Measurements from ENCODE around the gene KCNIP4. TPM values are rescaled to one million over a fixed set of nuclear protein-coding genes. Genes with fewer than 3 reads are reported as not detected.

The KCNIP4 gene
- total and polyA plus RNA-seq, 3 donors from 2014 or later: 0.68 TPM; not detected in 2

DNA sequence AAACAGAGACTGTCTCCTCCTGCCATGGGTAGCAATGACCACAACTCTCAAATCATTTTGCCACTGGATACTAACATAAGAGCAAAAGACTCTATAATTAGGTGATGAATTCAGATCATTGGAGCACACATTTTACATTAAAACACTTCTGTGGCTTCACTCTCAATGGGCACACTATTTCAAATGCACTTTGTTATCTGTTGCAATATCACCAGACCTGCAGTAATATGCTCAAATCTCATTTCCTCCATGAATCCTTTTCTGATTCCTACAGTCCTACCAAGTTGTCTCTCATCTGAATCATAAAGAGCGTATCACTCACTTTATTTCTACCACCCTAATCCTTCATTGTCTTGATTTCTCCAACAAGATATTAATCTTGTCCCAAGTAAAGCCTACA lies 302.8 kb downstream of the KCNIP4 start:
- no peak overlapping the region for H3K4me3 ChIP-seq
- H3K27ac ChIP-seq: no peak overlapping the region
- no peaks in the 10 kb centered on the region for H3K9me3 ChIP-seq
- H3K4me1 ChIP-seq: no peaks in the 10 kb centered on the region
- TF ChIP-seq POLR2A (IDR thresholded peaks at IDR 0.05): no peak
- TF ChIP-seq, protein P1, sequence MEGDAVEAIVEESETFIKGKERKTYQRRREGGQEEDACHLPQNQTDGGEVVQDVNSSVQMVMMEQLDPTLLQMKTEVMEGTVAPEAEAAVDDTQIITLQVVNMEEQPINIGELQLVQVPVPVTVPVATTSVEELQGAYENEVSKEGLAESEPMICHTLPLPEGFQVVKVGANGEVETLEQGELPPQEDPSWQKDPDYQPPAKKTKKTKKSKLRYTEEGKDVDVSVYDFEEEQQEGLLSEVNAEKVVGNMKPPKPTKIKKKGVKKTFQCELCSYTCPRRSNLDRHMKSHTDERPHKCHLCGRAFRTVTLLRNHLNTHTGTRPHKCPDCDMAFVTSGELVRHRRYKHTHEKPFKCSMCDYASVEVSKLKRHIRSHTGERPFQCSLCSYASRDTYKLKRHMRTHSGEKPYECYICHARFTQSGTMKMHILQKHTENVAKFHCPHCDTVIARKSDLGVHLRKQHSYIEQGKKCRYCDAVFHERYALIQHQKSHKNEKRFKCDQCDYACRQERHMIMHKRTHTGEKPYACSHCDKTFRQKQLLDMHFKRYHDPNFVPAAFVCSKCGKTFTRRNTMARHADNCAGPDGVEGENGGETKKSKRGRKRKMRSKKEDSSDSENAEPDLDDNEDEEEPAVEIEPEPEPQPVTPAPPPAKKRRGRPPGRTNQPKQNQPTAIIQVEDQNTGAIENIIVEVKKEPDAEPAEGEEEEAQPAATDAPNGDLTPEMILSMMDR (IDR thresholded peaks at IDR 0.05): no peak
- no peaks in the 10 kb centered on the region for H3K36me3 ChIP-seq (ENCODE audit: low read depth, missing control alignments)
- no peaks in the 10 kb centered on the region for H3K27me3 ChIP-seq
- no peak for DNase-seq
- 92 to 100% methylated on average over 1 of the region's 1 CpG for whole genome bisulfite sequencing, 2 donors
- intact Hi-C loops (cut with DNase I; ENCODE audit: low total_unique reads): no loop called here

DNA sequence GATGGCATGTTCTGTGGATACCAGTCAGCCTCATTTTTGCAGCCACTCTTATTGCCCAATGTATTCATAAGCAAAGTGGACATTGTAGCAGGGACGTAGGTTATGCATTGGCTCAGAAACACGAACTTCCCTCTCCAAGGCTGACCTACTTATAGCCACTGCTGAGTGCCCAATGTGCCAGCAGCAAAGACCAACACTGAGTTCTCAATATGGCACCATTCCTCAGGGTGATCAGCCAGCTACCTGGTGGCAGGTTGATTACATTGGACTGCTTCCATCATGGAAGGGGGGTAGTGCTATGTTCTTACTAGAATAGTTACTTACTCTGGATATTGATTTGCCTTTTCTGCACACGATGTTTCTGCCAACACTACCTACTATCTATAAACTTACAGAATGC lies 306.9 kb downstream of the KCNIP4 start:
- H3K9me3 ChIP-seq: no peaks in the 10 kb centered on the region
- no peak overlapping the region for H3K27ac ChIP-seq
- intact Hi-C loops (cut with DNase I; ENCODE audit: low total_unique reads): no loop called here
- H3K4me1 ChIP-seq: no peaks in the 10 kb centered on the region
- no peak overlapping the region for H3K4me3 ChIP-seq
- DNase-seq: no peak
- TF ChIP-seq, protein P1 (IDR thresholded peaks at IDR 0.05): no peak
- TF ChIP-seq POLR2A (IDR thresholded peaks at IDR 0.05): no peak
- no peaks in the 10 kb centered on the region for H3K27me3 ChIP-seq
- no peaks in the 10 kb centered on the region for H3K36me3 ChIP-seq (ENCODE audit: low read depth, missing control alignments)
- 83 to 97% methylated on average over 3 of the region's 3 CpGs for WGBS, 2 donors

DNA sequence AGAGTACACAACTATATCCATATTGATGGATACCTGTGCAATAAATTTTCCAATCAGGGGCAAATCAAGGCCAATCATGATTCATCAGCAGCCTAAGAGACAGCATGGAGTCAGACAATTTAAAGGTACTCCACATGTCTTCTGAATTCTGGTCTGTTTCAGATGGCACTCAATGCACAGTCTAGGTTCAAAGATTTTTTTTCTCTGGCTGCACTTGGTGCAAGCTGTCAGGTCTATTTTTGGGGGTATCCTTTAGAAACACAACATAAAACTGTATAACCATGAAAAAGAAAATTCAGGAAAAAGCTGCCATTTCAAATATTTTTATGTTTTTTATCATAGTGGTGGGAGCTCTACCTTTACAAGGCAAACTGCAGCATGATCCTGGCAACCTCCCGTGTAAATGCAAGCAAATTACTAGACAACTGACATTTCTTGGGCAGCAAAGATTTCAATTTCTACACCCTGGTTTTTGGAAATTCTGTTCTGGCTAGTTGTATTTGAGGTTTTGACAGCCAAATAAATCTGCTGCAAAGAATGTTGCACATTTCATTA lies 310.3 kb downstream of the KCNIP4 start:
- intact Hi-C loops (cut with DNase I; ENCODE audit: low total_unique reads): no loop called here
- Histone ChIP-seq H3K27me3 (no peaks in the 10 kb centered on the region), H3K4me1 (no peaks in the 10 kb centered on the region), H3K27ac (no peak overlapping the region), H3K9me3 (no peaks in the 10 kb centered on the region), H3K36me3 (ENCODE audit: low read depth, missing control alignments) (no peaks in the 10 kb centered on the region), H3K4me3 (no peak overlapping the region)
- DNase-seq: no peak
- 71 to 82% methylated on average over 1 of the region's 1 CpG for WGBS, 2 donors
- TF ChIP-seq, protein P1 (IDR thresholded peaks at IDR 0.05): no peak
- TF ChIP-seq POLR2A (IDR thresholded peaks at IDR 0.05): no peak

DNA sequence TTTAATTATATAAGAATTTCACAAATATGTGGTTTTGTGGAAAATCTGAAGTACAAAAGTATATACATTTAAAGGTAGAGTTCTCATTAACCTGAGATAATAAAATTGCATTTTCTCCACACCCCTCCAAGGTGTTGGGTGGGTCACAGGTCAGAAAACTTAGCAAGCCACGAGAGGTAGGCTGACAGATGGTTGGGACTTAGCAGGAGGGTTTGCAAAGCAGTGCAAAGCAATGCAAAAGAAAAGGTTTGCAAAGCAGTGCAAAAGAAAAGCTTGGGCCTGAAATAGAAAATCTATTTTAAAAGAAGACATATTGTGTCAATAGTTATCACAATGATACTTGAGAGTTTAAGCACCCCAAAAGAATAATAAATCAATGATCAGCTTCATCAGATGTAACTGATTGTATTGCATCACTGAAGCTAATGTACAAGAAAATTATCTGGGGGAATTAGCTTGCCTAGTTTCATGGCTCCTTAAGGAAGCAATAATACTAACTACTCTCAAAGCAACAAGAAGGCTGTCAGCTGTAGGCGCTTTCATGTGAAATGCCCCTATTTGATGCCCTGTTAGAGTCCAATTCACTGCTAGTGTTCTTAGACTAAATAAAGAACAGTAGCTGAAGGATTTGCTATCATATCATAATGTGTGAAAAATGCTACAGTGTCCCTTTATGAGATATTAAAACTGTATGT lies 319.5 kb downstream of the KCNIP4 start:
- Histone ChIP-seq H3K4me1 (no peaks in the 10 kb centered on the region), H3K9me3 (no peaks in the 10 kb centered on the region), H3K27me3 (no peaks in the 10 kb centered on the region), H3K4me3 (no peak overlapping the region), H3K36me3 (ENCODE audit: low read depth, missing control alignments) (no peaks in the 10 kb centered on the region), H3K27ac (no peak overlapping the region)
- no peak for DNase-seq
- intact Hi-C loops (cut with DNase I; ENCODE audit: low total_unique reads): no loop called here
- WGBS, 2 donors: 21 to 26% methylated on average over 2 of the region's 2 CpGs
- TF ChIP-seq POLR2A (IDR thresholded peaks at IDR 0.05): no peak
- TF ChIP-seq, protein P1 (IDR thresholded peaks at IDR 0.05): no peak
